ENCODE data around the gene MPO. TPM values are rescaled to one million over a fixed set of nuclear protein-coding genes. Genes with fewer than 3 reads are reported as not detected.

Gene MPO
- total RNA-seq, 1 donor from 2014 or later: 0.23 TPM

- DNase-seq (ENCODE audit: low spot score): peak; percentile 23
Observed at GRCh38 chr17:58264407-58265103, 16.2 kb downstream of the MPO start.

DNA sequence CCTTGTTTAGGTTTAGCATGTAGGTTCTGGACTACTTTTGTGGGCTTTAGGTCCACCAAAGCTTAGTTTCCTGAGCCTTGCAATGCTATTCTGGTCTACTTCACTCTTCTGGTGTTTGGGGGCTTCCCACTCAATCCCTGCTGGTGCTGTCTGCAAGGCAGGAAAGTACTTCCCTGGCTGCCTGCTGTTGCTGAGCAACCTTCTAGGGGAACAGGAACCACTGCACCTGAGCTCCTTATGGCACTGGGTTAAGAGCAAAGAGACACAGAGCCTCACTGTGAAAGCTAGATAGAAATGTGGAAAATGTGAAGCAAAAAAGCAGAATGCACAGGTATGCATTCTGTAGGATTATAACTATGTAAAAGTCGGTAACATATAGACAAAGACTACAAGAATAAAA lies 17.0 kb downstream of the MPO start:
- no peak for DNase-seq (ENCODE audit: low spot score)

DNA sequence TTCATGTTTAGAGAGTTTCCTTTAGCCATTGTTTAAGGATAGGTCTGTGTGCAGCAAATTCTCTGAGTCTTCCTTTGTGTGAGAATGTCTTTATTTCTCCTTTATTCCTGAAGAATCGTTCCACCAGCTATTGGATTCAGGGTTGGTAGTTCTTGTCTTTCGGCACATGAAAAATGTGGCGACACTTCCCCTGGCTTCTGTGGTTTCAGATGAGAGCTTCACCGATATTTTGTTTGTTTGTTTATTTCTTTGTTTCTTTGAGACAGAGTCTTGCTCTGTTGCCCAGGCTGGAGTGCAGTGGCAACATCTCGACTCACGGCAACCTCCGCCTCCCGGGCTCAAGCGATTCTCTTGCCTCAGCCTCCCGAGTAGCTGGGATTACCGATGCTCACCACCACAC lies 18.6 kb downstream of the MPO start:
- DNase-seq (ENCODE audit: low spot score): no peak

- DNase-seq (ENCODE audit: low spot score): no peak
Observed at GRCh38 chr17:58254803-58255202, 25.9 kb downstream of the MPO start.

DNA sequence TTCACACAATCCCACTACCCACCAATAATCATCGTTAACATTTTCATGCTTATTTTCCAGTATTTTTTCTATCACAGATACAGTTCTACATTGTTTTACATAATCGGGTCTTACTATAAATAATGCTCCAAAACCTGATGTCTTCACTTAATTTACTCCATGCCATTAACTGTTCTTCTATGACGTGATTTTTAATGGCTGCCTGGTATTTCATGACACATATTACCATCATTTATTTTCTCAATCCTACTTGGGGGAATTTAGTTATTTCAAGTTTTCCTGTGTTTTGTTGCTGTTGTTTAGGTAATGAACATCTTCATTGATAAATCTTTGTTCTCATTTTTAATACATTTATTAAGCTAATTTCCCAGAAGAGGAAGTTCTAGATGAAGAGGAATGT lies 27.7 kb downstream of the MPO start:
- no peak for DNase-seq (ENCODE audit: low spot score)

DNA sequence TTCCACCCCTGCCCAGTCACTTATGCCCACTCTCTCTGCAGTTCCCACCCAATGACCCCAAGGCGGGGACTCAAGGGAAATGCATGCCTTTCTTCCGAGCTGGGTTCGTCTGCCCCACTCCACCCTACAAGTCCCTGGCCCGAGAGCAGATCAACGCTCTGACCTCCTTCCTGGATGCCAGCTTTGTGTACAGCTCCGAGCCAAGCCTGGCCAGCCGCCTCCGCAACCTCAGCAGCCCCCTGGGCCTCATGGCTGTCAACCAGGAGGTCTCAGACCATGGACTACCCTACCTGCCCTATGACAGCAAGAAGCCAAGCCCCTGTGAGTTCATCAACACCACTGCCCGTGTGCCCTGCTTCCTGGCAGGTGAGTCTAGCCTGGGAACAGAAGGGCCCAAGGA lies 28.6 kb downstream of the MPO start:
- no peak for DNase-seq (ENCODE audit: low spot score)

DNA sequence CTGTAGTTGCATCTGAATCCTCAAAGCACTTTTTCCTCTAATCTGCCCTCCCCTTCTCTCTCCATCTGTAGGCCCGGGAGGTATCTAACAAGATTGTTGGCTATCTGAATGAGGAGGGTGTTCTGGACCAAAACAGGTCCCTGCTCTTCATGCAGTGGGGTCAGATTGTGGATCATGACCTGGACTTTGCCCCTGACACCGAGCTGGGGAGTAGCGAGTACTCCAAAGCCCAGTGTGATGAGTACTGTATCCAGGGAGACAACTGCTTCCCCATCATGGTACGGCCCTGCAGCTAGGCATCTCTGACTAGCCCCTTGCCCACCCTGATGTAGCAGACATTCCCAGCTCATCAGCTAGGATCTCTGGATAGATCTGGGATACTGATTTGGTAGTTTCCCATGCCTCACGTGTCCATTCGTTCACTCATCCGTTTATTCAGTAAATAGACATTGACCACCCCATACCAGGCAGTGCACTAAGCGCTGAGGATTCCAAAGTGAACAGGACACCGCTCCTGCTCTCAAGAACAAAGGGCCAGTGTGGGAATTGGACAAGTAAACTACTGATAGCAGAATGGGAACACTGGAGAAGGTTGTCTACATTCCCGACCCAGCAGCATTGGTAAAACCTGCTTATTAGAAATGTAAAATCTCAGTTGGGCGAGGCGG lies 30.3 kb downstream of the MPO start:
- no peak for DNase-seq (ENCODE audit: low spot score)

DNA sequence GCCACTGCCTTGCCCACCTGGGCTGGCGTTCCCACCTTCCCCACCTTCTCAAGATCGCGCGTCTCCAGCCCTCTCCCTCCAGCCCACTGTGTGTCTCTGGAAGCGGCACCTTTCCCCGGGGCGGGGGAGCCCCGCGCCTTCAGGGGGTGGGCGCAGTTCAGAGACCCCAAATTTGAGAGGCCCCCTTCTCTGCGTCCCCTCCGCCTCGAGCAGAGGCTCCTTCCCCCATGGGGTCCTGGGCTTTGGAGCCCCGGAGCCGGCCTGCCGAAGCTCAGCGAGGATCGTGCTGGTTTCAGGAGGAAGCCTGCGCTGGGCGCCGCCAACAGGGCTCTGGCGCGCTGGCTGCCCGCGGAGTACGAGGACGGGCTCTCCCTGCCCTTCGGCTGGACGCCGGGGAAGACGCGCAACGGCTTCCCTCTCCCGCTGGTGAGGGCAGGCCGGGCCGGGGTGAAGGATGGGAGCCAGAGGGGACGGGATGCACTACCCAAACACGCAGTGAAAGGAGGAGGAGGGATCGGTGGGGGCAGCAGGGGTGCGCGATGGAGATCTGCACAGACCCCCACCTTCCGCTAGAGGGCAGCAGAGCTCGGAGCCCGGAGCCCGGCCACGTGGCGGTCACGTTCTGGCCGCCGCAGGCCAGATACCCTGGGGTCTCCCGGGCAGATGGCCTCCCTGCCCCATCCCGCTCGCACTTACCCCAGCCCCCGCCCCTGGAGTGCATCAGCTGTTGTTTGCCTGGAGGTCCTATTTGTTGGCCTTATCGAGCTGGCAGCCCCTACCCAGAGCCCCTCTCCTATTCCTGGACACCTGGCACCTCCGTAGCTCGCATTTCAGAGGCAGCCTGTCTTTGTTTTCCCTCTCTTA lies 31.2 kb downstream of the MPO start:
- DNase-seq (ENCODE audit: low spot score): peak; percentile 69

- DNase-seq (ENCODE audit: low spot score): no peak
Observed at GRCh38 chr17:58248955-58249269, 31.8 kb downstream of the MPO start.

DNA sequence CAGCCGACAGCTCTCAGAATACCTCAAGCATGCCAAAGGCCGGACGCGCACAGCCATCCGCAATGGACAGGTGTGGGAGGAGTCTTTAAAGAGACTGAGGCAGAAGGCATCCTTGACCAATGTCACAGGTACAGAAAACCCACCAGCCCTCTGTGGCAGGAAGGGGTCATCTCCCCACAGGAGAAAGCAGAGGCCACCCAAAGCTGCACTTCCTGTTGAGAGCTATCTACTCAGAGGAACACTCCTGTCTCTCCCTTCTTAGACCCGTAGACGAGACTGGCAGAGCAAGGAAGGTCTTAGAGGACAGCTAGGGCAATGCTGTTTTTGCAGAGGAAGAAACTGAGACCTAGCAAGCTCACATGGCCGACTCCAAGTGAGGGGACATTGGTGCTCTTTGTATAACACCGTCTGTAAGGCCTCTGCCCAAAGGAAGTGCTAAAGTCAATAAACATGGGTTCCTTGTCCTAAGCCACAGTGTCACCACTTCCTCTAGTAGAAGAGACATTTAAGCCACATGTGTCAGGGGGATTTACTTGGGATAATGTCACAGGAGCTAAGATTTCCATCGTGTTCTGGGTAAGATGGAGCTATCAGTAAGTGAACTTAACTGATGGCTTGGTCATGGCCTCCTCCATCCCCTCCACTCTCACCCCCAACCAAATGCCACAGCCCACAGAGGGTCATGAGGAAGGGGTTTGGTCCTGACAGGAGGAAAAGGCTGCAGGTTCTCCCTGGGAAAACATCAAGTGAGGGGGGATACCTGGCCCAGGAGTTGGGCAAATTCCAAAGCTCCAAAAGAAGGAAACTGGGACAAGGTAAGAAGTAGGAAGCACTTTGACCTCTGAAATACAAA lies 33.0 kb downstream of the MPO start:
- no peak for DNase-seq (ENCODE audit: low spot score)

DNA sequence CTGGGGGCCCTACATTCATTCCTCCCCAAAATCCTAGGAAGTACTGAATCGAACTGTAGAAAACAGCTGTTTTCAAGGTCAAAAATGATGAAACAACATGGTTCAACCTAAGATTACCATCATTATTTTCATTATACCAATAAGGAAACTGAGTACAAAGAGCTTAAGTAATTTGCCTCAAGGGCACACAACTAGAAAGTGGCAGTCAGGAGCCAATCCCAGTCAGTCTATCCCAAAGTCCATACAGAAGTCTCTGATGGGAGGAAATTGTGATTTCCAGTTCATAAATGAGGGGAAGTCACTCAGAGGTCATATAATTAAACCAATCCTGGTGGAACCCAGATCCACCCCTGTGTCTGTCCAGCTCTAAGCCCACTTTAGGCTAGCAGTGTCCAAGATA lies 34.0 kb downstream of the MPO start:
- DNase-seq (ENCODE audit: low spot score): no peak

DNA sequence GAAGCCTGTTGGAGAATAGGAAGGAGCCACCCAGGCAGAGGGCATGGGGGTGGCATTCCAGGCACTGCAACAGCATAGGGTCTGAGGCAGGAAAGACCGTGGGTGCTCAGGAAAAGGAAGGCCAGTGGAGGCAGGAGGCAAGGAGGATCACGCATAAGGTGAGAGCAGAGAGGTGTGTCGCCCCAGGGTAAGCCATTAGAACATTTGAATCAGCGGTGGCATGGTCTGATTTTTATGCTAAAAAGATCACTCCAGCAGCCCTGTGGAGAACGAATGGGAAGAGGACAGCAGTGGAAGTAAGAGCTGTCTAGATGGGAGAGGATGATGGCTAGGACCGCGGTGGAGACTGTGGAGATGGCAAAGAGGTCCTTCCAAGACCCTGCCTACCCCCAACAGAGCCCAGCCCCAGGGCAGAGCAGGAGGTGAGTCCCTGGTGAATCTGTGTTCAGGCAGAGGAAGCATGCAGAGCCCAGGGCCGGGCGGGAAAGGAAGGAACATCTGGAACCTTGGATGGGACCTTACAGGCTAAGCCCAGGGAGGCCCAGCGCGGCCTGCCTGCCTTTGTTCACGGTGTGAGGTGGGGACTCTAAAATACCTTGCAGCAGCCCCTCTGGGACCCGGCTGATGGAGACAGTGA lies 34.5 kb downstream of the MPO start:
- no peak for DNase-seq (ENCODE audit: low spot score)

DNA sequence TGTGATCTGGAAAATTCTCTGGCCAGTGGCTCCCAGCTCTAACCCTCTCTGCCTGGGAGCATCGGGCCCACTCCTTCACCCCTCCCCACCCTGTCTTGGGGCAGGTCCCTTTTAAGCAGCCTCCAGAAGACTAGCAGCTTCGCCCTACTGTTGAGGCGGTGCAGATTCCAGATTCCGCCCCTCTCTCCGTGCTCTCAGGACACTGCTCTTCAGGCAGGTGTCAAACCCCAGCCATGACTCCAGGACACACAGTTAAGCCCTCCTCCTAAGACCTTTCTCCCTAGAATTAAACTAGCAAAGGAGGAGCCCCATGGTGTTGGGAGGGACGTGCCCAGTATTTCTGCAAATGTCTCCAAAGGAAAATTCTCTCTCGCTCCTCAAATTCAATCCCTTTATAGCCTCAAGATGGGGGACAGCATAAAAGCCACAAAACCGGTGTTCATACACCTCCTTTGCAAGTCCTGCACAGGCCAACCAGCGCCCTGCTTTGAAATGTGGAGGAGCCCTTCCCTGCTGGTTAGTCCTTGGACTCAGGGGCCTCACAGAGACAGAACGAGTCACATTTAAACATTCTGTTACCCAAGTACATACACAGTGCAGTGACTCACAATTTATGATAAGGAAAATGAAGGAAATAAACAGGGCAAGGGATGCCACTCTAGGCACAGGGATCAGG lies 35.2 kb downstream of the MPO start:
- DNase-seq (ENCODE audit: low spot score): no peak

GRCh38 chr17:58244963-58245362 lies 35.8 kb downstream of the MPO start:
- DNase-seq (ENCODE audit: low spot score): no peak

DNA sequence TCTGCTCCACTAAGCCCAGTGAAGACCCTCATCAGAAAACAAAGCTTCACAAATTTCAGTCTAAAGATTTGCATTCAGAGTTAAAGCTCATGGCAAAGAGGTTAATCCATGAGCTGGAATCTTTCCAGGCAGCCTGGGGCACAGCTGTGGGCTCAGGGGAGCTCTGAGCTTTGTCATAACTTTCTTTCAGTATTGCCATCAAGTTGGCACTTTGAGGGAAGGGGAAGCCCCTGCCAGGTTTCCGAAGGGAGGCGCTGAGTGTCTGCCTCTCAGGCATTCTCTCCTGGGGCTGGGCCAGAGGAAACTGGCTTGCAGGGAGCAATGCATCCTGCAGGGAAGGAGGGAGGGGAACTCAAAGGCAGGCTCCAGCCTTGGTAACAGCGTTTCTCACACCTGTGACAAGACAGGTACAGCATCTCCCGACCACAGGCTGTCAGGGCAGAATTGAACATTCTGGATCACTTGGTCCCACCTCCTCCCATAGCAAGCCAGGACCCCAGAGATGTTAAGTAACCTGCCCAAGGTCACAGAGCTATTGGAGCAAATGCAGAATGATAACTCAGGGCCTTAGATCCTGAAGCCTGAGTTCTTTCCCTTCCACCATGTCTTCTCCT lies 38.5 kb downstream of the MPO start:
- no peak for DNase-seq (ENCODE audit: low spot score)

DNA sequence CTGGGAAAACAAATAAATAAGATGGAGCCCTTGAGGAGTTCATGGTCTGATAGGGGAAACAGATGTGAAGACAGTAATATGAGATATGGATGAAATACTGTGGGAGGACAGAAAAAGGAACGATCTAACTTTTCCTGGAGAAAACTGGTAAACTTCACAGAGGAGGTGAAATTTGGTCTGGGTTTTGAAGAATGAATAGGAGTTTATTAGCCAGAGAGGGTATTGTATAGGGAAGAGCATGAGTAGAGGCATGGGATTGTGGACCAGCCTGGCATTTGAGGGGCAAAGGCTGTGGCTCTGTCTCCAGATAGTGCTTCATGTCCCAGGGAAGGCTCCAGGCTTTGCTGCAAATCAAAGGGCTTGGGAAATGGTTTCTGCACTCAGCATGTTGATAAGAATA lies 40.7 kb downstream of the MPO start:
- no peak for DNase-seq (ENCODE audit: low spot score)

DNA sequence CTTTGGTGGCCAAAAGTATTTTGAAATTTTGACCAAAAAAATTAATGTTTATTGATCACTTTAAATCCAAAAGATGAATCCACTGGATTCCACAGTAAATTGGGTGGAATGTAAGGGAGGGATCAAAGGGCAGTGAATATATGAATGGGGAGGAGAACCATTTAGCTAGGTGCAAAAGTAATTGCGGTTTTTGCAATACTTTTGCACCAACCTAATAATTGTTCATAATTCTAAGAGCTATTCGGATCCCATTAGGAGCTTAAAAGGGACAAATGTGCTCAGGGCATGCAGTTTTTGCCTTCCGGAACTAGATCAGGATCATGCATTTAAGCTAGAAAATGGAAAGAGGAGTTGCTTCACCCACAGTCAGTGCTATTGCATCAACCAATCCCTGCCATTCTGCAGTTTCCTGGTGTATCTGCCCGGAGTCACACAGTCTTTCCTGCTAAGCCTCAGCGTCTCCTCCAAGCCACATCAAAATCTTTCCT lies 42.5 kb downstream of the MPO start, which contains the start of gene LPO:
LPO (plus strand) TSS at position 438 of the 488 bp plus-strand sequence. CDS start 4,396 bp downstream, outside the sequence.
- no peak for DNase-seq (ENCODE audit: low spot score)

- DNase-seq (ENCODE audit: low spot score): no peak
Observed at GRCh38 chr17:58236394-58236793, 44.3 kb downstream of the MPO start.

GRCh38 chr17:58235821-58236220 lies 44.9 kb downstream of the MPO start:
- DNase-seq (ENCODE audit: low spot score): no peak

DNA sequence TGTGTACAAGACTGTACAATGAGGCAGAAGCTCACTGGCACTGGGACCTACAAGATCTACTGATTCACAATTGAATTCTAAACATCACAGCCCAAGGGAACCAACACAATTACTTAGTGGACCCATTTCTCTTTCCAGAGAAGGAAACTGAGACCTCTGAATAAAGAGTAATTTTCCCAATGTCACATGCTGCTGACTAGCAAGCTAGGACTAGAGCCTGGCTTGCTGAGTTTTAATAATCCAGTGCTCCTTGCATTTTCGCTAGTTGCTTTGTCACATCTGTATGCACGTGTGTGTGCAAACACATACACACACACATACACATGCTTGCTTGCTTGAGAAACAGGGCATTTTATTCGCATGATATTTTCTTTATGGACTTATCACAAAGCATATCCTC lies 46.2 kb downstream of the MPO start:
- DNase-seq (ENCODE audit: low spot score): no peak

All from ureter (tissue), 1 donor.